GM19193 (cell line): ENCODE results near the gene ULBP2.

Experiments
- POLR2A ChIP-seq: IDR thresholded peaks from 4 replicates; pipeline ENCODE4 v1.6.1; 2011; ENCODE audit not compliant: insufficient read depth, insufficient read length; ENCODE audit errors: extremely low read depth

The ULBP2 gene, protein sequence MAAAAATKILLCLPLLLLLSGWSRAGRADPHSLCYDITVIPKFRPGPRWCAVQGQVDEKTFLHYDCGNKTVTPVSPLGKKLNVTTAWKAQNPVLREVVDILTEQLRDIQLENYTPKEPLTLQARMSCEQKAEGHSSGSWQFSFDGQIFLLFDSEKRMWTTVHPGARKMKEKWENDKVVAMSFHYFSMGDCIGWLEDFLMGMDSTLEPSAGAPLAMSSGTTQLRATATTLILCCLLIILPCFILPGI

DNA sequence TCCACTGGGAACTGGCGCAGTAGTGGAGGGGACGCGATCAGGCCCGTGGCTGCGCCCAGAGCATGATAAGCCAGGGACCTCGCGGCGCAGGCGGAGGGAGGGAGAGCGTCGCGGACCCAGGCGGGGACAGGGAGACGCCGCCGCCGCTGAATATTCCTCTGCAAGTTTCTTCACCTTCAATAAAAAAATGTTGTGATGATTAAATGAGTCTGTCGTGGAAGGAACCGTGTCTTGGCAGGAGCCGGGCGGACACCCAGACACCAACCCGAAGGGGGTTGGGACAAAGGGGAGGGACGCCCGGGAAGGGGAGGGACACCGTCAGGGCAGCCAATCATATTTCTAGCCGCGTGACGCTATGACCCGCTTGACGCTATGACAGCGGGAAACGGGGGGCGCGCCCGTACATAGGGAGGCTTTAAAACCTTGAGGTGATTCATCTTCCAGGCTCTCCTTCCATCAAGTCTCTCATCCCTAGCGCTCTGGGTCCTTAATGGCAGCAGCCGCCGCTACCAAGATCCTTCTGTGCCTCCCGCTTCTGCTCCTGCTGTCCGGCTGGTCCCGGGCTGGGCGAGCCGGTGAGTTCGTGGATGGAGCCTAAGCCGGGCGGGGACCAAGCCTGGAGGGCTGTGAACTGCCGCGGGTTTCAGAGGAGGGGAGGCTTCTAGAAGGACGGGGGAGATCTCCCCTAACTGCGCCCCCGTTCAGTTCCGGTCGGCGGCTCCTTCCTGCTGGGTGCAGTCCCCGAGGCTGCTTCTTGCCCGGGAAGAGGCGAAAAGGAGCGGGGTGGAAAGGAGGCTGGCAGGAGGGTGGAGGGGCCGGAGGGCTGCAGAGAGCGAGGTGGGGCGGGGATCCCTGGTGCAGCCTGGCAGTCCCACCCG is at the start of gene ULBP2:
ULBP2 (plus strand) TSS at position 432 of the 878 bp plus-strand sequence; CDS start at position 491, 59 bp downstream.
- TF ChIP-seq POLR2A, result no peak

GRCh38 chr6:149895048-149895590 is 46.7 kb upstream of the ULBP2 start:
- no peak for TF ChIP-seq POLR2A

DNA sequence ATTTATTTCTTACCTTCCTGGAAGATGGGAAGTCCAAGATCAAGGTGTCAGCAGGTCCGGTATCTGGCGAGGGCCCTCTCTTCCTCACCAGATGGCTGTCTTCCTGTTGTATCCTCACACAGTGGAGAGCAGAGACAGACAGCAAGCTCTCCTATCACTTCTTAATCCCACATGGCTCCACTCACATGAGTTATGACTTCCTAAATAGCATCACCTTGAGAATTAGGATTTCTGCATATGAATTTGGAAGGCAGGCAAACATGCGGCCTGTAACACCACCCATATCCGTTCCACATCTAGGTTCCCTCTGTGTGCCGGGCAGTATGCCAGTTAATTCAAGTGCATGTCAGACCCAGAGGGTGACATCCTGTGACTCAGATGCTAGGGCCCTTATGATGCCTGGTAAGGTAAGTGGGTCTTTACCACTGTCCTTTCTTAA is 46.0 kb upstream of the ULBP2 start:
- no peak for TF ChIP-seq POLR2A

GRCh38 chr6:149896491-149896890 is 45.3 kb upstream of the ULBP2 start:
- no peak for TF ChIP-seq POLR2A

GRCh38 chr6:149897015-149897697 is 44.7 kb upstream of the ULBP2 start:
- TF ChIP-seq POLR2A, result no peak

DNA sequence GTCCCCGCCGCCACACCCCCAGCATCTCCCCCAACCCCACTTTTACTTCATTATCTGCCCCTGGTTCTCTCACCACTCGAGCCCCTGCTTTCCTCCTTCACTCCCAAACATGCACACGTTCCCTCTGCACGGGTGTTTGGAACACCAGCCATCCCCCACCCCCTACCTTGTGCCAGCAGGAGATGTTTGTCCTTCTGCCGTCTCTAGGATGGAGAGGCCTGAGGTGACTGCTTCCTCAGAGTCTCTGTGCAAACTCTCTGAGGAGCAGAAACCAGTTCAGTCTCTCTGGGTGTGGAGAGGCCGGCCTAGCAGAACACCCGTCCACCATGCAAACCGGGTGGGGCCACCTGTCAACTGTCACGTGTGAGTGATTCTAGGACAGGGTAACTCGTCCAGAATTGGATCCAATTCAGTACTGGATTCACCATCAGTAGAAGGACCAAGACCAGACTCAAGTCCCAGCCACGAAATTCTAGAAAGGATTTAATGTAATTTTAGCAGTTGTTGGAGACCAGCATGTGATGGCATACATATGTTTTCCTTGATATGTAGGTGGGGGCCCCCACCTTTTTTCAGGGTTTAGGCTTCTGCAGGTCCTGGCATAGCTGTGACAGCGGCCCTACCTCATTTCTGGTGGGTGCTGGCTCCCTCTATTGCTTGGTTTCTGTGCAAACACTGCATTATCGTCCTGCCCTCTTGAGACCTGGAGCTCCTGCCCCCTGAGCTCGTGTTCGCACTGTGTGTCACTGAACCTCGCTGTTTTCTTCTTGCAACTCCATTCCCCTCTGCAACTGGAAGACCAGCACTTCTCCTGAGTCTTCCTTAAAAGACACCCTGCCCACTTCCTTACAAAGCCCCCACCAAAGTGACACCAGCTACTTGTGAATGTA is 43.7 kb upstream of the ULBP2 start, which contains the start of gene RAET1E:
RAET1E (minus strand) TSS at position 259 of the 890 bp plus-strand sequence. CDS start 7,212 bp downstream, outside the sequence.
- TF ChIP-seq POLR2A, result no peak

GRCh38 chr6:149898966-149899365 is 42.8 kb upstream of the ULBP2 start:
- TF ChIP-seq POLR2A, result no peak

DNA sequence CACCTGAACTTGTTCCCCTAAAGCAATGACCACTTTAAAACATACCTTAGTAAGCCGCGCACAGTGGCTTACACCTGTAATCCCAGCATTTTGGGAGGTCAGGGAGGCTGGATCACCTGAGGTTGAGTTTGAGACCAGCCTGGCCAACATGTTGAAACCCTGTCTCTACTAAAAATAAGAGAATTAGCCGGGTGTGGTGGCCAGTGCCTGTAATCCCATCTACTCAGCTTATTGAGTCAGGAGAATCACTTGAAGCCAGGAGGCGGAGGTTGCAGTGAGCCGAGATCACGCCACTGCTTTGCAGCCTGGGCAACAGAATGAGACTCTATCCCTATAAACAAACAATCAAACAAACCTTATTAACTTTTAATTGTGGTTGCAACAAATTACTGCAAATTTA is 42.3 kb upstream of the ULBP2 start:
- no peak for TF ChIP-seq POLR2A

- TF ChIP-seq POLR2A, result no peak
Measured at GRCh38 chr6:149899926-149900619, 41.7 kb upstream of the ULBP2 start.

DNA sequence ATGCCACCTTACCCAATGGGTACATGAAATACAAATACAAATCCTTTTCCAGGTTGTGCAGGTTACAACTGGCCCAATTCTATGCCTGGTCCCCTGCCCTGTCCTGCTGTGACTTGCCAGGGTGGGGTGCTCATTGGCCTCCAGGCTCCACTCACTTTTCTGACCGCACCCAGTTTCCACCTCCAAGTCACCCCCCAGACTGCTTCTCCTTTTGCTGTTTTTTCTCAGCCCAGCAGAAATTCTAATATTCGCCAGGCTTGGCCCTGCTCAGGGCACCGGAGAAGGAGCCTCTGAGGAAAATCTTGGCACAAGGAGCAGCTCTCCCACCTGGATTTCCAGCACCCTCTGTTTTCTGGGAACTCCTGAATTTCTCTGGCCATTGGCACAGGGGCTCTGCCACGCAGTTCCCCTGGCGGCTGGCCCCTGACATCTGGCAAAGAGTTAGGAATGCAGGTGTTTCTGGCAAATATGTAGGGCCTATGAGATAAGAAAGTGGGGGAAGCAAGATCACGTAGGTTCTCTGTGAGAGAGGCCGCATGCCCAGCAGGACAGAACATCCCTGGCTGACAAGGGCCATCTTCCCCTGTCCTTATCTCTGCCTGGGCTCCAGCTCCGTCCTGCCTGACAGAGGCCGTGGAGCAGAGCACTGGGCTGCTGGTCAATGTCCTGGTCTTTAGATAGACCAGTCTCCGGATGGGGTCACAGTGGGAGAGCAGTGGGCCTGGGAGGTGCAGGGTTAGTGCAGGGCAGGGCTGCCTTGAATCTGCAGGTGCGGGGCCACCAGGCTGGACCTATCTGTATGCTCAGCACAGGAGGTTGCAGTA is 41.0 kb upstream of the ULBP2 start:
- no peak for TF ChIP-seq POLR2A

GRCh38 chr6:149901444-149902140 is 40.2 kb upstream of the ULBP2 start:
- TF ChIP-seq POLR2A, result no peak
